H1 (cell line): ENCODE measurements around the gene SLC9C1.

Experiments used
- BCL11A ChIP-seq, 2 experiments: IDR thresholded peaks; one replicate each; pipeline ENCODE4 v1.6.1; 2011; ENCODE audit warnings: low read depth in 2 of 2, low read length in 2 of 2, mild to moderate bottlenecking in 2 of 2
- CHD1 ChIP-seq: IDR thresholded peaks from 2 replicates; pipeline ENCODE4 v1.6.1; 2012; ENCODE audit warnings: low read depth, low read length, improper control_type of control experiment
- EP300 ChIP-seq, 2 experiments: IDR thresholded peaks; 1 replicate in 1 of 2; 2 replicates in 1 of 2; pipeline ENCODE4 v1.6.1; 2011 to 2012; ENCODE audit warnings: low read depth in 2 of 2, low read length in 2 of 2, mild to moderate bottlenecking in 2 of 2, borderline replicate concordance in 1 of 2, inconsistent platforms in 1 of 2, moderate library complexity in 1 of 2
- GTF2F1 ChIP-seq: IDR thresholded peaks from 2 replicates; pipeline ENCODE4 v1.6.1; 2012; ENCODE audit warnings: low read depth, low read length, improper control_type of control experiment, borderline replicate concordance
- JUN ChIP-seq: IDR thresholded peaks from 2 replicates; pipeline ENCODE4 v1.6.1; 2011; ENCODE audit warnings: low read depth, mild to moderate bottlenecking, improper control_type of control experiment, low read length
- POLR2AphosphoS5 ChIP-seq: IDR thresholded peaks from 2 replicates; pipeline ENCODE4 v1.6.1; 2011; ENCODE audit warnings: low read depth, low read length
- SIN3A ChIP-seq, 2 experiments: IDR thresholded peaks in 1 of 2; conservative IDR thresholded peaks in 1 of 2; 2 replicates each; pipeline ENCODE4 v1.6.1; 2011 to 2012; ENCODE audit warnings: low read length in 2 of 2, improper control_type of control experiment in 1 of 2, low read depth in 1 of 2, mild to moderate bottlenecking in 1 of 2
- SP1 ChIP-seq: IDR thresholded peaks from 2 replicates; pipeline ENCODE4 v1.6.1; 2011; ENCODE audit warnings: low read depth, low read length
- TAF1 ChIP-seq: IDR thresholded peaks from 2 replicates; pipeline ENCODE4 v1.6.1; 2011; ENCODE audit warnings: mild to moderate bottlenecking, low read depth, low read length
- YY1 ChIP-seq: IDR thresholded peaks from 2 replicates; pipeline ENCODE4 v1.6.1; 2011; ENCODE audit warnings: low read depth, mild to moderate bottlenecking, low read length
- TF ChIP-seq, protein P1 (sequence below), 3 experiments: IDR thresholded peaks; 1 replicate in 2 of 3; 2 replicates in 1 of 3; pipeline versions ENCODE4 v1.5.1 to v1.6.1; 2011; ENCODE audit warnings: low read length in 3 of 3, mild to moderate bottlenecking in 3 of 3, inconsistent platforms in 2 of 3, low read depth in 1 of 3, moderate library complexity in 1 of 3; ENCODE audit not compliant: insufficient read depth in 1 of 3; ENCODE audit errors: control extremely low read depth in 1 of 3
- TF ChIP-seq, protein P2 (sequence below): IDR thresholded peaks from 2 replicates; pipeline ENCODE4 v1.6.1; 2012; ENCODE audit warnings: inconsistent platforms

DNA sequence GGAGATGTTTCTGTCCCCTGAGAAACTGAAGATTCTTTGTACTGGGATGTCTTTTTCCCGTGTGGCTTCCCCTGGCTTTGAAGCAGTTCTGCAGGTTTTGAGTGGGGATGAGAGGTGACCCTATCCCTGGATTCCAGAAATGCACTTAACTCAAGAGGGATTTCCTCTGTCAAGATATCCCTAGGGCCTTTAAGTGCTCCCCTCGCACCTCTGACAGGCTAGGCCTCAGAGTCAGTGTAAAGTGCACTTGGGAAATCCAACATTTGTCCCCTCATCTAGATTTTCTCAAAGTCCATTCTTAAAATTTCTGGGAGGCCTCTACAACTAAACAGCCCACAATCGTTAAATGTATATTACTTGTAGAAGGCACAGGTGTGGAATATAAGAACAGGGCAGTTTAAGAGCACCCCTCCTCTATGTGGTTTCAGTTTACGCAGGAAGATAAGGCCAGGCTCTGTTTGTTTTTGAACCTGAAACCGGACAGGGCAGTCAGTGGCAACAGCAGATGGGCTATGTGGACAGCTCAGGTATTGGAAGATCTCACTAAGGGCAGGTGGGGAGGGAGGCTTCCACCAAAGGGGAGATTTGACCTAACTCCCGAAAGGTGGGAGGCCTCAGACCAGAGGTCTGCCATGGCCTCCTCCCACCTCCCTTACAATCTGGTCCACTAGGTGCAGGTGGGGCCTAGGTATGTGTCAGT is 203.0 kb downstream of the SLC9C1 start:
- TF ChIP-seq, protein P1, sequence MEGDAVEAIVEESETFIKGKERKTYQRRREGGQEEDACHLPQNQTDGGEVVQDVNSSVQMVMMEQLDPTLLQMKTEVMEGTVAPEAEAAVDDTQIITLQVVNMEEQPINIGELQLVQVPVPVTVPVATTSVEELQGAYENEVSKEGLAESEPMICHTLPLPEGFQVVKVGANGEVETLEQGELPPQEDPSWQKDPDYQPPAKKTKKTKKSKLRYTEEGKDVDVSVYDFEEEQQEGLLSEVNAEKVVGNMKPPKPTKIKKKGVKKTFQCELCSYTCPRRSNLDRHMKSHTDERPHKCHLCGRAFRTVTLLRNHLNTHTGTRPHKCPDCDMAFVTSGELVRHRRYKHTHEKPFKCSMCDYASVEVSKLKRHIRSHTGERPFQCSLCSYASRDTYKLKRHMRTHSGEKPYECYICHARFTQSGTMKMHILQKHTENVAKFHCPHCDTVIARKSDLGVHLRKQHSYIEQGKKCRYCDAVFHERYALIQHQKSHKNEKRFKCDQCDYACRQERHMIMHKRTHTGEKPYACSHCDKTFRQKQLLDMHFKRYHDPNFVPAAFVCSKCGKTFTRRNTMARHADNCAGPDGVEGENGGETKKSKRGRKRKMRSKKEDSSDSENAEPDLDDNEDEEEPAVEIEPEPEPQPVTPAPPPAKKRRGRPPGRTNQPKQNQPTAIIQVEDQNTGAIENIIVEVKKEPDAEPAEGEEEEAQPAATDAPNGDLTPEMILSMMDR (IDR thresholded peaks at IDR 0.05; ENCODE audit: control extremely low read depth in 1 of 3, insufficient read depth in 1 of 3, low read depth in 1 of 3, low read length in 3 of 3): no peak
- TF ChIP-seq EP300 (IDR thresholded peaks at IDR 0.05; ENCODE audit: borderline replicate concordance in 1 of 2, low read depth in 2 of 2, low read length in 2 of 2): no peak
- TF ChIP-seq, protein P2, sequence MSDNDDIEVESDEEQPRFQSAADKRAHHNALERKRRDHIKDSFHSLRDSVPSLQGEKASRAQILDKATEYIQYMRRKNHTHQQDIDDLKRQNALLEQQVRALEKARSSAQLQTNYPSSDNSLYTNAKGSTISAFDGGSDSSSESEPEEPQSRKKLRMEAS: no peak
- TF ChIP-seq SIN3A (conservative IDR thresholded peaks at IDR 0.05 in 1 of 2, IDR thresholded peaks at IDR 0.05 in 1 of 2; ENCODE audit: low read depth in 1 of 2, low read length in 2 of 2): no peak
- TF ChIP-seq YY1: no peak
- TF ChIP-seq JUN: no peak
- TF ChIP-seq GTF2F1: no peak
- no peak for TF ChIP-seq SP1
- TF ChIP-seq POLR2AphosphoS5: no peak
- TF ChIP-seq TAF1: no peak
- no peak for TF ChIP-seq BCL11A (IDR thresholded peaks at IDR 0.05; ENCODE audit: low read depth in 2 of 2, low read length in 2 of 2)
- TF ChIP-seq CHD1: no peak
